Activated CD8-positive, alpha-beta memory T cell treated with anti-CD3 and anti-CD28 coated beads, Interleukin-2, amount 50 U/mL, for 1 hour (primary cell): ENCODE results near the gene ZNF438.

Source experiments
- DNase-seq: peaks from one replicate; pipeline ENCODE4 v3.0.0-alpha.2; 2020; ENCODE audit errors: extremely low read depth

The ZNF438 gene

GRCh38 chr10:31013331-31013730 is 18.3 kb downstream of the ZNF438 start:
- DNase-seq: no peak

GRCh38 chr10:31011665-31012022 is 20.0 kb downstream of the ZNF438 start:
- DNase-seq: no peak

- DNase-seq: no peak
These were observed 20.5 kb downstream of the ZNF438 start for GRCh38 chr10:31011017-31011664.

GRCh38 chr10:31010062-31010461 is 21.6 kb downstream of the ZNF438 start:
- DNase-seq: no peak

GRCh38 chr10:31005895-31006294 is 25.8 kb downstream of the ZNF438 start:
- DNase-seq: no peak

GRCh38 chr10:31004611-31005193 is 27.0 kb downstream of the ZNF438 start:
- no peak for DNase-seq

GRCh38 chr10:31001740-31002139 is 29.9 kb downstream of the ZNF438 start:
- DNase-seq: no peak

- DNase-seq: no peak
These were observed 30.8 kb downstream of the ZNF438 start for GRCh38 chr10:31000867-31001266.

- DNase-seq: no peak
These were observed 31.4 kb downstream of the ZNF438 start for GRCh38 chr10:31000071-31000782.

GRCh38 chr10:30999070-30999712 is 32.5 kb downstream of the ZNF438 start:
- DNase-seq: no peak

GRCh38 chr10:30997536-30998235 is 34.0 kb downstream of the ZNF438 start:
- DNase-seq: no peak

GRCh38 chr10:30996481-30997005 is 35.1 kb downstream of the ZNF438 start:
- DNase-seq: no peak

- no peak for DNase-seq
These were observed 36.4 kb downstream of the ZNF438 start for GRCh38 chr10:30995081-30995770.

GRCh38 chr10:30993155-30993554 is 38.5 kb downstream of the ZNF438 start:
- no peak for DNase-seq

- DNase-seq: no peak
These were observed 39.0 kb downstream of the ZNF438 start for GRCh38 chr10:30992681-30993080.

GRCh38 chr10:30991647-30992011 is 40.0 kb downstream of the ZNF438 start:
- DNase-seq: no peak

- no peak for DNase-seq
These were observed 40.6 kb downstream of the ZNF438 start for GRCh38 chr10:30990971-30991646.

- no peak for DNase-seq
These were observed 41.3 kb downstream of the ZNF438 start for GRCh38 chr10:30990351-30990750.

- no peak for DNase-seq
These were observed 42.7 kb downstream of the ZNF438 start for GRCh38 chr10:30988831-30989435.

GRCh38 chr10:30987463-30987862 is 44.2 kb downstream of the ZNF438 start:
- DNase-seq: no peak
